Stimulated activated CD4-positive, alpha-beta T cell treated with anti-CD3 and anti-CD28 coated beads, Interleukin-12 subunit alpha, Interleukin-12 subunit beta, amount 100 ng/mL, for 48 hours (primary cell): ENCODE results near the gene NOX5.
"Not testable (repeated sequence)": the region's sequence is repeated elsewhere in the genome, so short reads cannot be mapped to it uniquely, and the experiment has no call there.

ENCODE experiments used
- DNase-seq, 3 donors: peaks; one replicate each; pipeline ENCODE4 v3.0.0-alpha.2; 2020; ENCODE audit warnings: low read depth in 2 of 3, low spot score in 1 of 3

Gene NOX5

GRCh38 chr15:69014454-69014853 is at the start of gene NOX5:
Gene NOX5 (plus strand): TSS chr15:69014695. CDS start chr15:69014736, 41 bp downstream.
- no peak for DNase-seq

DNA sequence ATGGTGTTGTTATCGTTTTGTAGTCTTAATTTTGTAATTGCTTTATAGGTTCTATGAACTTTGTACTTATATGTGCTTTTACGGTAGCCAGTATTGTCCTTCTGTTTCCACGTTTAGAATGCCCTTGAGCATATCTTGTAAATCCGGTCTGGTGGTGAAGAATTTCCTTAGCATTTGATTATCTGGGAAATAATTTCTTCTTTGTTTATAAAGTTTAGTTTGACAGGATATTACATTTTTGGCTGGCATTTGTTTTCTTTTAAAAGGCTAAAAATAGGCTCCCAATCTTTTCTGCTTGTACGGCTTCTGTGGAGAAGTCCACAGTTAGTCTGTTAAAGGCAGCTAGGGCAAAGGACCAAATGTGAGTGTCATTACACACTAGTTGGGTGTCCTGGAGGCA is 47.5 kb upstream of the NOX5 start:
- DNase-seq: no peak

DNA sequence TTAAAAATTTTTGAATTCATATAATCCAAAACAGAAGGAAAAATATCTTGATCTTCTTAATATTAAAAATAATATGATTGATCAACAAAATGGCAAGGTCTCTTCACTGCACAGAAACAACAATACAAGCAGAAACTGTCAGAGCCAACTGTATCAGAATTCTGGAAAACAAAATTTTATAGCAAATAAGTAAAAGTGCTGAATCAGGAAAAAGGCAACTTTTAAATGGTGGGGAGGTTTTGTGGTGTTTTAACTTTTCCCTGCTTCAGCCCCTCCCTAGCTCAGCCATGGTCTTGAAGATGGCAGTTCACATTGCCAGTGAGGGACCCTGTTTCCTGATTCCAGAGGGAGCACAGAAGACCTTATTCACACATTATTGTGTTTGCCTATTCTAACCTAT is 46.5 kb upstream of the NOX5 start:
- no peak for DNase-seq

GRCh38 chr15:68969298-68969697 is 45.2 kb upstream of the NOX5 start:
- no peak for DNase-seq

DNA sequence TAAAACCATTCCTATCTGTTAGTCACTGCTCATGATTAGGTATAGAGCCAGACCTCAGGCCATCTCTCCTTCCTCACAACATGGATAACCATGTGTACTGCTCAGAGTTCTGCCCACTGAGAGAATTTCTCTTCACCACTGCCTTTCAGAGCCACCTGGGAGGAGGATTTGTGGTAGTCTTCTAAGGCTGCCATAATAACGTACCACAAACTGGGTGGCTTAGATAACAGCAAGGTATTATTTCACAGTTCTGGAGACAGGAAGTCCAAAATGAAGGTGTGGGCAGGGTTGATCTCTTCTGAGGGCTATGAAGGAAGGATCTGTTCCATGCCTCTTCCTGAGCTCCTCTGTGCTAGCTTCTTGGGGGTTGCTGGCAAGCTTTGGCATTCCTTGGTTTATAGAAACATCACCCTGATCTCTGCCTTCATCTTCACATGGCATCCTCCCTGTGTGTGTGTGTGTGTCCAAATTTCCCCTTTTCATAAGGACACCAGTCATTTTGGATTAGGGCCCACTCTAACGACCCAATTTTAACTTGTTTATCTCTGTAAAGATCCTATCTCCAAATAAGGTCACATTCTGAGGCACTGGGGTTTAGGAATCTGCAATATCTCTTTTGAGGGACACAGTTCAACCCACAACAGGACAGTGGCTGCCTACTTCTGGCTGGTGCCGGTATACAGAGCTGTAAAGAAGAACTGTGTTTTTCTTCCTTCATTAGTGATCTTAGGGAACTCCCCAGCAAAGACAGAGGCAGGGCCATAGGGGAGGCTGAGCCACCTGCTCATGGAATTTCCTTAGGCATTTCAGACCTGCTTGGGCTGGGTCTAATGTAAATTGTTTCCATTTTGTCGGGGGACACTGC is 42.1 kb upstream of the NOX5 start:
- DNase-seq: no peak

DNA sequence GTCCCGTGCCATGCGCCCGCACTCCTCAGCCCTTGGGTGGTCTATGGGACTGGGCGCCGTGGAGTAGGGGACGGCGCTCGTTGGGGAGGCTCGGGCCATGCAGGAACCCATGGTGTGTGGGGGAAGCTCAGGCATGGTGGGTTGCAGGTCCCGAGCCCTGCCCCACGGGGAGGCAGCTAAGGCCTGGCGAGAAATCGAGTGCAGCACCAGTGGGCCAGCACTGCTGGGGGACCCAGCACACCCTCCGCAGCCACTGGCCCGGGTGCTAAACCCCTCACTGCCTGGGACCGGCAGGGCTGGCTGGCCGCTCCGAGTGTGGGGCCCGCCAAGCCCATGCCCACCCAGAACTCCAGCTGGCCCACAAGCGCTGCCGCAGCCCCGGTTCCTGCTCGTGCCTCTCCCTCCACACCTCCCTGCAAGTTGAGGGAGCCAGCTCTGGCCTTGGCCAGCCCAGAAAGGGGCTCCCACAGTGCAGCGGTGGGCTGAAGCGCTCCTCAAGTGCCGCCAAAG is 38.8 kb upstream of the NOX5 start:
- not testable (repeated sequence) for DNase-seq

DNA sequence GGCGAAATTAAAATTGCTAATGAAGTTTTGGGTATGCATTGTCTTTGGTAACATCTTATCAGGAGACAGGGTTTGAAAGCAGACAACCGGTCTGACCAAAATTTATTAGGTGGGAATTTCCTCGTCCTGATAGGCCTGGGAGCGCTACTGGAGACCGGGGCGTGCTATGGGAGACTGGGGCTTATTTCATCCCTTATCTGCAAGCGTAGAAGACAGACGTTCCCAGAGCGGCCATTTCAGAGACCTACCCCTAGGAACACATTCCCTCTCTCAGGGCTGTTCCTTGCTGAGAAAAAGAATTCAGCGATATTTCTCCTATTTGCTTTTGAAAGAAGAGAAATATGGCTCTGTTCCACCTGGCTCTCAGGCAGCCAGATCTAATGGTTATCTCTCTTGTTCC is 37.1 kb upstream of the NOX5 start:
- DNase-seq: not testable (repeated sequence)

- no peak for DNase-seq
Observed at GRCh38 chr15:68979006-68979405, 35.5 kb upstream of the NOX5 start.

GRCh38 chr15:68979816-68980215 is 34.7 kb upstream of the NOX5 start:
- no peak for DNase-seq

- DNase-seq: no peak
Observed at GRCh38 chr15:68980786-68981185, 33.7 kb upstream of the NOX5 start.

GRCh38 chr15:68981941-68982340 is 32.6 kb upstream of the NOX5 start:
- no peak for DNase-seq

- no peak for DNase-seq
Observed at GRCh38 chr15:68982976-68983563, 31.4 kb upstream of the NOX5 start.

DNA sequence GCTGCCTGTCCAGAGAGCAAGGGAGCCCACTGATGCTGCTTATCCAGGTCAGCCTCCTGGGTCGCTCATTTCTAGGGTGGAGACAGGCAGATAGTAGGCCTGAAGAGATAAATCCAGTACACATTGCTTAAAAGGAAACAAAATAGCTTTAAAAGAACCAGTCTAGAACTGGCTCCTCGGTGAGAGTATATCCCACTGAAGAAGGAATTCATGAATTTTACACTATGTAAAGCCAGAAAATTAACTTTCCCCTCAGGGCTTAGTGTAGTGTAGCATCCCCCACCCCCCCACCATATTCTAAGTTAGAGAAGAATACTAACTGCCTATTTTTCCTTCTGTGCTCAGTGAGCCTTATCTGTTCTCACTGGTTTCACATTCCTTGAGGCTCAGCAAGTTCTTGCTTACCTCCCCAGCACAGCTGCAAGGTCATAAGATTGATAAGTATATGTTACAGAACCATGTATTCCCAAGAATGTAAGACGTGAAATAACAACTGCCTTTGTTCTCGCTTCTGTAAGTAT is 30.5 kb upstream of the NOX5 start:
- DNase-seq: no peak

GRCh38 chr15:68984586-68984985 is 29.9 kb upstream of the NOX5 start:
- DNase-seq: no peak

GRCh38 chr15:68985361-68985891 is 29.1 kb upstream of the NOX5 start:
- DNase-seq: no peak

DNA sequence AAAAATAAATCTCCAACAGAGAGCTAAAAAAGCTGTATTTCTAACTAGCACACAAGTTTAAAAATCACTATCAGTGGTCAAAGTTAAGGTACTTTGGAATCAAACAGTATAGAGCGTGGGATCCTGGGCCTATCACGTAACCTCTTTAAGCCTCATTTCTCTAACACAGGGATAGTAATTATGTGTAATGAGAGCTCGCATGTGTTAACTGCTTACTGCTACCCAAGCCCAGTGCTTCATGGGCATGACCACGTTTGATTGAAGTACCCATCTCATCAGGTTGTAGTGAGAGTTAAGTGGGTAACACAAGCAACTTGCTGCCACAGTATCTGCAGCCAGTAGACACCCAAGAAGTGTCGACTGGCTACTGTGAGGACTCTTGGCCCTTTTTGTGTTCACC is 28.2 kb upstream of the NOX5 start:
- DNase-seq: no peak

GRCh38 chr15:68987120-68987519 is 27.4 kb upstream of the NOX5 start:
- DNase-seq: no peak

GRCh38 chr15:68987676-68988075 is 26.8 kb upstream of the NOX5 start:
- no peak for DNase-seq

- DNase-seq: no peak
Observed at GRCh38 chr15:68989541-68990230, 24.8 kb upstream of the NOX5 start.

DNA sequence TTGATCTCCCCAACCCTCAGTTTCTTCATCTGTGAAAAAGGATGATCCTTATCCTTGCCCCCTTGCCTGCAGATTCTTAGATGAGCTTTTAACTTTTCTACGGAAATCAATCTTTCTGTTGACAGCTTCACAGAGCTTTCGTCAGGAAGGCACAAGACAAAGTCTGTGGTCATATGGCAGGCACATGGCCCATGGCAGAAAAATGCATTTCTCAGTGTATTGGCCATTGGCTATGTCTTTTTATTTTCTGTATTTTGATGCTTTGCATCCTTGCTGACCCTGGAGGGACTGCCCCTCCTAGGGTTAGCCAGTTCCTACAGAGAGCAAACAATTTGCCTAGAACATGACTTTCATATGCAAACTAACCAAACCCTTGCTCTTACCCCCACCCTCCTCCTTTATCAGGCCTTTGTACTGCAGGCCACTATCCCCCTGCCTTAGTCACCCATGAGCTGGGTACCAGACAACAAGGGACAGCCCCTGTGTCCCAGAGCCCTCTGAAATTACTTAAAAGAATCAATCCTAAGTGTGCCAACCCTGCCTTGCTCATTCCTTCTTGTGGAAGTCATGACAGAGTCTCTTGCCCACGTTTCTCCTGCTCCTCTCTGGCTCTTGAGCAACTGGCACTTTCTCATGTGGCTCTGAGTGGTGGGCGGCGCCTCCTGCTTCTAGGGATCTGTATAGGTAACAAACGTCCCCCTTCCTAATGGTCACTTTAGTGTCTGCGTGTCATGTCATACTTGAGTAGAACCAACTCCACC is 24.1 kb upstream of the NOX5 start:
- DNase-seq: no peak
